Gastrocnemius medialis (tissue), 4 donors: ENCODE measurements around the gene AKIRIN2.

Experiments
- POLR2A ChIP-seq, 2 donors: fragments of 450-650 bp; IDR thresholded peaks; one replicate each; pipeline ENCODE4 v1.6.1; 2017; ENCODE audit warnings: antibody characterized with exemption in 2 of 2, mild to moderate bottlenecking in 2 of 2, moderate library complexity in 2 of 2
- TF ChIP-seq, protein P1 (sequence below), 5 experiments: fragments of 450-650 bp in 3 of 5; fragments of 200-600 bp in 2 of 5; sonication (generic) in 2 of 5; IDR thresholded peaks in 4 of 5; conservative IDR thresholded peaks in 1 of 5; 1 replicate in 4 of 5; 2 replicates in 1 of 5; pipeline ENCODE4 v1.5.1; 2016 to 2019; ENCODE audit warnings: antibody characterized with exemption in 5 of 5, mild to moderate bottlenecking in 3 of 5, moderate library complexity in 3 of 5

- TF ChIP-seq POLR2A (IDR thresholded peaks at IDR 0.05): no peak
- TF ChIP-seq, protein P1, sequence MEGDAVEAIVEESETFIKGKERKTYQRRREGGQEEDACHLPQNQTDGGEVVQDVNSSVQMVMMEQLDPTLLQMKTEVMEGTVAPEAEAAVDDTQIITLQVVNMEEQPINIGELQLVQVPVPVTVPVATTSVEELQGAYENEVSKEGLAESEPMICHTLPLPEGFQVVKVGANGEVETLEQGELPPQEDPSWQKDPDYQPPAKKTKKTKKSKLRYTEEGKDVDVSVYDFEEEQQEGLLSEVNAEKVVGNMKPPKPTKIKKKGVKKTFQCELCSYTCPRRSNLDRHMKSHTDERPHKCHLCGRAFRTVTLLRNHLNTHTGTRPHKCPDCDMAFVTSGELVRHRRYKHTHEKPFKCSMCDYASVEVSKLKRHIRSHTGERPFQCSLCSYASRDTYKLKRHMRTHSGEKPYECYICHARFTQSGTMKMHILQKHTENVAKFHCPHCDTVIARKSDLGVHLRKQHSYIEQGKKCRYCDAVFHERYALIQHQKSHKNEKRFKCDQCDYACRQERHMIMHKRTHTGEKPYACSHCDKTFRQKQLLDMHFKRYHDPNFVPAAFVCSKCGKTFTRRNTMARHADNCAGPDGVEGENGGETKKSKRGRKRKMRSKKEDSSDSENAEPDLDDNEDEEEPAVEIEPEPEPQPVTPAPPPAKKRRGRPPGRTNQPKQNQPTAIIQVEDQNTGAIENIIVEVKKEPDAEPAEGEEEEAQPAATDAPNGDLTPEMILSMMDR (IDR thresholded peaks at IDR 0.05 in 4 of 5, conservative IDR thresholded peaks at IDR 0.05 in 1 of 5): no peak
These were observed 35.0 kb downstream of the AKIRIN2 start for GRCh38 chr6:87667032-87667431.
